HepG2 (cell line): ENCODE measurements around the gene FRK. TPM values are rescaled to one million over a fixed set of nuclear protein-coding genes. Genes with fewer than 3 reads are reported as not detected.
A peak's percentile ranks its signal among the peaks of the same experiment; 100 is the strongest.

Source experiments
- ARHGAP35 ChIP-seq: sonication (generic); formaldehyde crosslinking; IDR thresholded peaks from 2 replicates; pipeline ENCODE4 v1.9.0; 2022; ENCODE audit warnings: mild to moderate bottlenecking, inconsistent platforms, moderate library complexity, missing genetic modification reagents, borderline replicate concordance
- BRD4 ChIP-seq: sonication (generic); formaldehyde crosslinking; IDR thresholded peaks from 2 replicates; pipeline ENCODE4 v1.4.0; 2020; ENCODE audit warnings: missing genetic modification reagents
- FOXA3 ChIP-seq: IDR thresholded peaks from 2 replicates; pipeline ENCODE4 v1.6.1; 2016; ENCODE audit warnings: missing genetic modification reagents, missing compliant biosample characterization
- GTF3A ChIP-seq: sonication (generic); formaldehyde crosslinking; conservative IDR thresholded peaks from 2 replicates; pipeline ENCODE4 v1.4.0; 2020; ENCODE audit warnings: mild to moderate bottlenecking, missing genetic modification reagents
- KLF13 ChIP-seq: sonication (generic); formaldehyde crosslinking; IDR thresholded peaks from 2 replicates; pipeline ENCODE4 v1.4.0; 2020; ENCODE audit warnings: mild to moderate bottlenecking, missing genetic modification reagents
- NBN ChIP-seq: fragments of 450-650 bp; conservative IDR thresholded peaks from 2 replicates; pipeline ENCODE4 v1.6.1; 2017
- PCBP2 ChIP-seq: fragments of 200-400 bp; formaldehyde crosslinking; optimal IDR thresholded peaks from 2 replicates; pipeline ENCODE3; 2018; ENCODE audit warnings: low read length, low read depth; ENCODE audit not compliant: poor library complexity, severe bottlenecking
- POLR2A ChIP-seq, 2 experiments: IDR thresholded peaks; 2 replicates each; pipeline ENCODE4 v1.6.1; 2011; ENCODE audit warnings: low read depth in 2 of 2, low read length in 2 of 2, mild to moderate bottlenecking in 1 of 2, moderate library complexity in 1 of 2; ENCODE audit not compliant: insufficient read depth in 1 of 2
- TARDBP ChIP-seq: sonication (generic); formaldehyde crosslinking; IDR thresholded peaks from 2 replicates; pipeline ENCODE4 v1.8.0; 2022; ENCODE audit warnings: mild to moderate bottlenecking, missing genetic modification reagents
- ZNF615 ChIP-seq: sonication (generic); formaldehyde crosslinking; IDR thresholded peaks from 2 replicates; pipeline ENCODE4 v1.5.0; 2020; ENCODE audit warnings: mild to moderate bottlenecking, missing genetic modification reagents, borderline replicate concordance
- ZNF777 ChIP-seq: sonication (generic); formaldehyde crosslinking; IDR thresholded peaks from 2 replicates; pipeline ENCODE4 v1.4.0; 2020; ENCODE audit warnings: missing genetic modification reagents
- ZNF781 ChIP-seq: sonication (generic); formaldehyde crosslinking; IDR thresholded peaks from 2 replicates; pipeline ENCODE4 v1.5.1; 2020; ENCODE audit warnings: borderline replicate concordance, mild to moderate bottlenecking, missing genetic modification reagents; ENCODE audit errors: not compliant biosample characterization
- polyA plus RNA-seq, 8 experiments: library from polyadenylated mRNA; depleted of rRNA in 3 of 8; stranded (reverse) in 7 of 8; unstranded in 1 of 8; fragments of >200 nt; fragmentation: Illumina TruSeq in 4 of 8; extraction: Trizol in 4 of 8; gene quantifications; 2 replicates each; pipeline versions ENCODE4 v1.2.1 to v1.2.3, GENCODE V29; 2011 to 2016; ENCODE audit warnings: low read depth in 4 of 8, missing spikeins in 1 of 8, mixed read lengths in 1 of 8; ENCODE audit not compliant: insufficient read depth in 1 of 8
- total RNA-seq, 5 experiments: library from RNA; depleted of rRNA; stranded (reverse); fragments of >200 nt; fragmentation: Illumina TruSeq; extraction: Trizol; gene quantifications; 2 replicates each; pipeline ENCODE4 v1.2.3, GENCODE V29; 2016; ENCODE audit warnings: low read depth in 1 of 5
- TF ChIP-seq, protein P1 (sequence below): IDR thresholded peaks from 2 replicates; pipeline ENCODE4 v1.4.0; 2020; ENCODE audit warnings: mild to moderate bottlenecking, missing genetic modification reagents
- TF ChIP-seq, protein P2 (sequence below): IDR thresholded peaks from 2 replicates; pipeline ENCODE4 v1.6.1; 2016; ENCODE audit warnings: mild to moderate bottlenecking, missing biosample characterization, missing genetic modification reagents
- TF ChIP-seq, protein P3 (sequence below), 2 experiments: sonication (generic) in 1 of 2; formaldehyde crosslinking in 1 of 2; IDR thresholded peaks; 2 replicates each; pipeline versions ENCODE4 v1.6.1 to v1.9.0; 2014 to 2022; ENCODE audit warnings: antibody characterized with exemption in 1 of 2, borderline replicate concordance in 1 of 2, inconsistent platforms in 1 of 2, low read depth in 1 of 2, missing genetic modification reagents in 1 of 2
- TF ChIP-seq, protein P4 (sequence below): sonication (generic); formaldehyde crosslinking; IDR thresholded peaks from 2 replicates; pipeline ENCODE4 v1.4.0; 2020; ENCODE audit warnings: missing genetic modification reagents, mild to moderate bottlenecking, borderline replicate concordance

The FRK gene
- total and polyA plus RNA-seq, 2 of the 13 experiments (the other 11 are each of a cell fraction or from before 2014, with no cell fraction given) = 1.3 to 2.9 TPM

DNA sequence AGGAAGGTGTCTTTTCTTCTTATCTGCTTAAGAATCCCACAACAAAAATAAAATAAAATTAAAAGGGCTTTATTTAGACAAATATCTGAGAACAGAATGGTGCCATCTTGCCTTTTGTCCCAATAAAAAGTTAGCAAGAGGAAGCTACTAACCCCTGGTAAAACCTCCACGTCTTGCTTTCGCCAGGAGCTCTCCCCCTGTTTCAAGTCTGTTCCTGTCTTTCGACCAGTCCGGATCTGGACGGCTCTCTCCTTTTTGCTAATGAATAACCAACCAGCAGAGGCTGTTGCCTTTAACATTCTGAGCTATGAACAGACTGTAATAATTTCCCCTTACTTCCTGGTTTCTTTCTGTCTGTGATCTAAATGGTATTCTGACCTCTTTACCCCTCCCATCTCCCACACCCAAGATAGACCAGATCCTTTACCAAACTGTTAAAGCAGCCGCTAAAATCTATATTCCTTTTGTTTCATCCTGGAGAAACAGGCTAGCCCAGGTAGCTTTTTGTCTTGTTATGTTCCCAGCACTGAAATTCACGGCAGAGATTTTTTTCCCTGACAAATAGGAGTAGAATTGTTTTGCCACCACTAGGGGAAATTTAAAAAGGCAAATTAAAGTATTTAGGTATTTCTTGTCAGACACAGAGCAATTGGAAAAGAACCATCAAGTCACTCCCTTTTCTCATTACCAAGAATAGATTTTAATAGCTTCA lies at the start of gene FRK (continued):
- TF ChIP-seq, protein P1, sequence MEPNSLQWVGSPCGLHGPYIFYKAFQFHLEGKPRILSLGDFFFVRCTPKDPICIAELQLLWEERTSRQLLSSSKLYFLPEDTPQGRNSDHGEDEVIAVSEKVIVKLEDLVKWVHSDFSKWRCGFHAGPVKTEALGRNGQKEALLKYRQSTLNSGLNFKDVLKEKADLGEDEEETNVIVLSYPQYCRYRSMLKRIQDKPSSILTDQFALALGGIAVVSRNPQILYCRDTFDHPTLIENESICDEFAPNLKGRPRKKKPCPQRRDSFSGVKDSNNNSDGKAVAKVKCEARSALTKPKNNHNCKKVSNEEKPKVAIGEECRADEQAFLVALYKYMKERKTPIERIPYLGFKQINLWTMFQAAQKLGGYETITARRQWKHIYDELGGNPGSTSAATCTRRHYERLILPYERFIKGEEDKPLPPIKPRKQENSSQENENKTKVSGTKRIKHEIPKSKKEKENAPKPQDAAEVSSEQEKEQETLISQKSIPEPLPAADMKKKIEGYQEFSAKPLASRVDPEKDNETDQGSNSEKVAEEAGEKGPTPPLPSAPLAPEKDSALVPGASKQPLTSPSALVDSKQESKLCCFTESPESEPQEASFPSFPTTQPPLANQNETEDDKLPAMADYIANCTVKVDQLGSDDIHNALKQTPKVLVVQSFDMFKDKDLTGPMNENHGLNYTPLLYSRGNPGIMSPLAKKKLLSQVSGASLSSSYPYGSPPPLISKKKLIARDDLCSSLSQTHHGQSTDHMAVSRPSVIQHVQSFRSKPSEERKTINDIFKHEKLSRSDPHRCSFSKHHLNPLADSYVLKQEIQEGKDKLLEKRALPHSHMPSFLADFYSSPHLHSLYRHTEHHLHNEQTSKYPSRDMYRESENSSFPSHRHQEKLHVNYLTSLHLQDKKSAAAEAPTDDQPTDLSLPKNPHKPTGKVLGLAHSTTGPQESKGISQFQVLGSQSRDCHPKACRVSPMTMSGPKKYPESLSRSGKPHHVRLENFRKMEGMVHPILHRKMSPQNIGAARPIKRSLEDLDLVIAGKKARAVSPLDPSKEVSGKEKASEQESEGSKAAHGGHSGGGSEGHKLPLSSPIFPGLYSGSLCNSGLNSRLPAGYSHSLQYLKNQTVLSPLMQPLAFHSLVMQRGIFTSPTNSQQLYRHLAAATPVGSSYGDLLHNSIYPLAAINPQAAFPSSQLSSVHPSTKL (CRISPR knock-in tag) = peak; percentile 64
- no peak for TF ChIP-seq GTF3A (CRISPR knock-in tag)
- TF ChIP-seq PCBP2 = no peak
- TF ChIP-seq ARHGAP35 (CRISPR knock-in tag) = no peak
- TF ChIP-seq, protein P2, sequence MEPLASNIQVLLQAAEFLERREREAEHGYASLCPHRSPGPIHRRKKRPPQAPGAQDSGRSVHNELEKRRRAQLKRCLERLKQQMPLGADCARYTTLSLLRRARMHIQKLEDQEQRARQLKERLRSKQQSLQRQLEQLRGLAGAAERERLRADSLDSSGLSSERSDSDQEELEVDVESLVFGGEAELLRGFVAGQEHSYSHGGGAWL = no peak
- peak; percentile 61; the same call in 1 of the 2 replicates for TF ChIP-seq TARDBP (CRISPR knock-in tag)
- TF ChIP-seq, protein P3, sequence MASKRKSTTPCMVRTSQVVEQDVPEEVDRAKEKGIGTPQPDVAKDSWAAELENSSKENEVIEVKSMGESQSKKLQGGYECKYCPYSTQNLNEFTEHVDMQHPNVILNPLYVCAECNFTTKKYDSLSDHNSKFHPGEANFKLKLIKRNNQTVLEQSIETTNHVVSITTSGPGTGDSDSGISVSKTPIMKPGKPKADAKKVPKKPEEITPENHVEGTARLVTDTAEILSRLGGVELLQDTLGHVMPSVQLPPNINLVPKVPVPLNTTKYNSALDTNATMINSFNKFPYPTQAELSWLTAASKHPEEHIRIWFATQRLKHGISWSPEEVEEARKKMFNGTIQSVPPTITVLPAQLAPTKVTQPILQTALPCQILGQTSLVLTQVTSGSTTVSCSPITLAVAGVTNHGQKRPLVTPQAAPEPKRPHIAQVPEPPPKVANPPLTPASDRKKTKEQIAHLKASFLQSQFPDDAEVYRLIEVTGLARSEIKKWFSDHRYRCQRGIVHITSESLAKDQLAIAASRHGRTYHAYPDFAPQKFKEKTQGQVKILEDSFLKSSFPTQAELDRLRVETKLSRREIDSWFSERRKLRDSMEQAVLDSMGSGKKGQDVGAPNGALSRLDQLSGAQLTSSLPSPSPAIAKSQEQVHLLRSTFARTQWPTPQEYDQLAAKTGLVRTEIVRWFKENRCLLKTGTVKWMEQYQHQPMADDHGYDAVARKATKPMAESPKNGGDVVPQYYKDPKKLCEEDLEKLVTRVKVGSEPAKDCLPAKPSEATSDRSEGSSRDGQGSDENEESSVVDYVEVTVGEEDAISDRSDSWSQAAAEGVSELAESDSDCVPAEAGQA (IDR thresholded peaks at IDR 0.05; ENCODE audit: low read depth) = no peak
- TF ChIP-seq, protein P3 (CRISPR knock-in tag; IDR thresholded peaks at IDR 0.05; ENCODE audit: borderline replicate concordance) = no peak
- peak; percentile 23; the same call in 1 of the 2 replicates for TF ChIP-seq FOXA3 (CRISPR knock-in tag)
- peak; percentile 78 to 88 for TF ChIP-seq POLR2A (IDR thresholded peaks at IDR 0.05; ENCODE audit: insufficient read depth in 1 of 2, low read depth in 2 of 2, low read length in 2 of 2)
- no peak for TF ChIP-seq ZNF615
- no peak for TF ChIP-seq ZNF781
- TF ChIP-seq KLF13 (CRISPR knock-in tag) = no peak
- TF ChIP-seq ZNF777 (CRISPR knock-in tag) = peak; percentile 53; the same call in 1 of the 2 replicates
- no peak for TF ChIP-seq BRD4
- TF ChIP-seq NBN = no peak
- TF ChIP-seq, protein P4, sequence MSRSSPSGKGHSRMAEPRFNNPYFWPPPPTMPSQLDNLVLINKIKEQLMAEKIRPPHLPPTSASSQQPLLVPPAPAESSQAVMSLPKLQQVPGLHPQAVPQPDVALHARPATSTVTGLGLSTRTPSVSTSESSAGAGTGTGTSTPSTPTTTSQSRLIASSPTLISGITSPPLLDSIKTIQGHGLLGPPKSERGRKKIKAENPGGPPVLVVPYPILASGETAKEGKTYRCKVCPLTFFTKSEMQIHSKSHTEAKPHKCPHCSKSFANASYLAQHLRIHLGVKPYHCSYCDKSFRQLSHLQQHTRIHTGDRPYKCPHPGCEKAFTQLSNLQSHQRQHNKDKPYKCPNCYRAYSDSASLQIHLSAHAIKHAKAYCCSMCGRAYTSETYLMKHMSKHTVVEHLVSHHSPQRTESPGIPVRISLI (CRISPR knock-in tag) = no peak
